ENCODE data around the gene ZNF511.

The ZNF511 gene

GRCh38 chr10:133349160-133349568 is 40.5 kb downstream of the ZNF511 start:
- TF ChIP-seq CTCF (conservative IDR thresholded peaks at IDR 0.05) (no peak), ZFX (IDR thresholded peaks at IDR 0.05) (no peak)

DNA sequence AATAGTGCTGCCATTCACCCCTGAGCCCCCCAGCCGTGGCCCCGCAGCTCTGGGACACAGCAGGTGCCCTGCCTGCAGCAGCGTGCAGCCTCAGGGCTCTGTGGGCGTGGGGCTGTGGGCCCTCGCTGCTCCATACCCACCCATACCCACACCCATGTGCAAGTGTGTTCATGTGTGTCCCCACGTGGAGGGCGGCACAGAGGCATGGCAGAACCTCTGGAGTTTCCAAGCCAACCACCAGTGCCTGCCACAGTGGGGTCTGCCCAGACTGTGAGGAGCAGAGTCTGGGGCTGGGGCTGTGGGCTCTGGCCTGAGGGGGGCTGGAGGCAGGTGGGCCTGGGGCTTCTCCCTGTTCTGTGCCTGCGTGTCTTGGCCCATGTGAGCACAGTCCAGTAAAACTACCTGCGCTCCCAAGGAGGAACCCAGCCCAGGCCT is 40.9 kb downstream of the ZNF511 start:
- no peak overlapping the region for H3K27ac ChIP-seq
- no peak for TF ChIP-seq CTCF (conservative IDR thresholded peaks at IDR 0.05)

More at GRCh38 chr10:133349160-133349568, 40.5 kb downstream of the ZNF511 start:
- H3K27ac ChIP-seq = no peak overlapping the region

DNA sequence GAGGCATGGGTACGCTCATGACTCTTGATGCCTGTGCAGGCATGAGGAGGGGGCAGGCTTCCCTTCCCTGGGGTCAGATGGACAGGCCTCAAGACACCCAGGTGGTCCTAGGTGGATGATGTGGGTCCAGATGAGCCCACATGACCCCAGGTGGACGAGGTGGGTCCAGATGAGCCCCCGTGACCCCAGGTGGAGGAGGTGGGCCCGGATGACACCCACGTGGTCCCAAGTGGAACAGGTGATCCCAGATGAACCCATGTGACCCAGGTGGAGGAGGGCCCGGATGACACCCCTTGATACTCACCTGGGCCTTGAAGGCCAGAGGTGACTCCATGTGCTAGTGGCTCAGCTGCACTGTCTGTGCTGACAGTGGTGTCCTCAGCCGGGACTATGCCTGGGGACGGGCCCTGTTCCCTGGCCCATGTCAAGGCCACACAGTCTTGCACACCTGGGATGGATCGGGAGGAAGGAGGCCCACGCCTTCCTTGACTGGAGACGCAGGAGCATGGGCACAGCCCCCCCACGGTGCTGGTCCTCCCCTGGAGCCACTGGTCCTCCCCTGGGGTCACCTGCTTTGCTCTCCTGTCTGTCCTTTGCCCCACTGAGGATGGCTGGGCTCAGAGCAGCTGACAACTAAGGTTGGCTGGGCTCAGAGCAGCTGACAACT is 41.7 kb downstream of the ZNF511 start:
- H3K27ac ChIP-seq = no peak overlapping the region
- TF ChIP-seq ZFX (IDR thresholded peaks at IDR 0.05) = no peak
- TF ChIP-seq CTCF (conservative IDR thresholded peaks at IDR 0.05) = no peak

DNA sequence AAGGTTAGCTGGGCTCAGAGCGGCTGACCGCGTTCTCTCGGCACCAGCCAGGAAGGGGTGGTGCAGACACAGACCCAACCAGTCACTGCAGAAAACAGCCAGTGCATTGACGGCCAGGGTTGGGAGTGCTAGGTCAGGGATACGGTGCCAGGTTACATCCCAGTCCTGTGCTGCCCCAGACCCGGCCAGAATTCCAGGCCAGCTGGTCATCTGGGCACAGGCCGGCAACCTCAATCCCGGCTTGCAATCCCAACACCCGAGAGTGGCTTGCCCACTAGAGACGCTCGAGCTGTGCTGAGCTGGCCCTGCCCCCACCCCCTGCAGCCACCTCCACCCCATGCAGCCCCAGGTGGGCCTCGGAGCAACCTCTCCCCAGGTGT is 42.2 kb downstream of the ZNF511 start:
- H3K27ac ChIP-seq = no peak overlapping the region
- TF ChIP-seq CTCF (conservative IDR thresholded peaks at IDR 0.05) = no peak
- no peak for TF ChIP-seq ZFX (IDR thresholded peaks at IDR 0.05)

- TF ChIP-seq CTCF (conservative IDR thresholded peaks at IDR 0.05) (no peak), ZFX (IDR thresholded peaks at IDR 0.05) (no peak)
- H3K27ac ChIP-seq = no peak overlapping the region
Measured at GRCh38 chr10:133351408-133352318, 42.9 kb downstream of the ZNF511 start.

DNA sequence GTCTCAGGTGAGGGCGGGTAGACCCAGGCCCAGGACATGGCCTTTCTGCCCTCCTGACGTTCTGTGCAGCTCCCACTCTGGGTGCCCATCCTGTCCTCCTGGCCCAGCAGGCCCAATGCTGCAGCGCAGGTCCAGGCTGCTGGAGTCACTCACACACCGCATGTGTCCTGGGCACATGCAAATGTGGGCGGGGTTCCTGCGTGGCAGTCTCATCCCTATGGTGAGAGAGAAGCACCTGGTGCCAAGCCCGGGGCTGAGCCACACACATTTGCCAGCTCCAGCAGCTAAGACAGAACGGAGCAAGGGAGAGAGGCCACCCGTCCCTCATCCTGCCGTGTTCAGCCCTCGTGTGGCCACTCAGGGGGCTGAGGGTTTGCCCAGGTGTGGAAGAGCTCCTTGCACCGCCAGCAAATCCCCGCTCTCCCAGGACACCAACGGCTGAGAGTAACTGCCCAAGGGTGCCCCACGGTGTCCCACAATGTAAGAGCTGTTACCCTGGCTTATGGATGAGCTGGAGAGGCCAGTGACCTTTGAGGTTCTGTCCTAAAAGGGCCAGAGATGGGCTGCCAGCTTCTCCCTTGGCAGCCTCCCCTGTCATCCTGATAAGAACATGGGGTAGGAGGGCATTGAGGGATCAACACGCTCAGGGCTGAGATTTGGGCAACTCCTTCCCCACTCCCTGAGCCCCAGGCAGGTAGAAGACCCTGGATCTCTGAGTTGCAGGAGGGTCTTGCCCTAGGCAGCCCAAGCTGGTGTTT is 44.7 kb downstream of the ZNF511 start:
- no peak overlapping the region for H3K27ac ChIP-seq
- TF ChIP-seq ZFX (IDR thresholded peaks at IDR 0.05) (no peak), CTCF (conservative IDR thresholded peaks at IDR 0.05) (no peak)
